Measurements from ENCODE around the gene CCDC136. TPM values are rescaled to one million over a fixed set of nuclear protein-coding genes. Genes with fewer than 3 reads are reported as not detected.
A peak's percentile ranks its signal among the peaks of the same experiment; 100 is the strongest.

Gene CCDC136
- total RNA-seq, 2 experiments from 2014 or later = 11.7 to 33.5 TPM

- no peak overlapping the region for H3K4me2 ChIP-seq (ENCODE audit: low read length)
- CTCF ChIA-PET (ENCODE audit: unreplicated experiment) = no interaction called here
- no peaks in the 10 kb centered on the region for H3K9me3 ChIP-seq (ENCODE audit: low read length)
Observed at GRCh38 chr7:128788446-128789412, 3.0 kb upstream of the CCDC136 start.

GRCh38 chr7:128790315-128791041, 1.3 kb upstream of the CCDC136 start:
- peak overlapping the region; percentile 77 for H3K4me3 ChIP-seq (ENCODE audit: low read depth, low read length, poor library complexity, severe bottlenecking)
- H3K4me2 ChIP-seq (ENCODE audit: low read length) = peak overlapping the region; percentile 88
- POLR2A ChIA-PET = interaction anchor here (1.1 kb wide), 2 partner anchors 52 to 96 kb away, joined by 3 to 9 read pairs; no protein-coding TSS in a partner anchor
- no peak overlapping the region for H3K27ac ChIP-seq (ENCODE audit: low read depth, low read length, poor library complexity, severe bottlenecking)
- H3K9me2 ChIP-seq (ENCODE audit: insufficient read depth, low read length) = no peaks in the 10 kb centered on the region
- no peaks in the 10 kb centered on the region for H3K79me2 ChIP-seq (ENCODE audit: insufficient read depth, low read depth, low read length)
- H3K4me1 ChIP-seq (ENCODE audit: insufficient read depth, low read length, poor library complexity, severe bottlenecking) = peaks cover 16% of the 10 kb centered on the region
- CTCF ChIA-PET (ENCODE audit: unreplicated experiment) = no interaction called here
- peak overlapping the region; percentile 73 for H2AFZ ChIP-seq (ENCODE audit: low read length)
- intact Hi-C loops (cut with micrococcal nuclease; ENCODE audit: unreplicated experiment) = loop anchor here (1.0 to 5.0 kb wide), 3 partner anchors 51 to 302 kb away; partner anchors contain the start of gene CALU
- H4K20me1 ChIP-seq (ENCODE audit: insufficient read depth, low read length) = no peaks in the 10 kb centered on the region
- DNase-seq (ENCODE audit: low spot score) = no peak
- H3K9me3 ChIP-seq (ENCODE audit: low read length) = no peaks in the 10 kb centered on the region
- no peak for TF ChIP-seq CTCF (conservative IDR thresholded peaks at IDR 0.05; ENCODE audit: low read length)
- TF ChIP-seq EZH2phosphoT487 (IDR thresholded peaks at IDR 0.05; ENCODE audit: borderline replicate concordance, low read depth, low read length) = no peak
- no peaks in the 10 kb centered on the region for H3K36me3 ChIP-seq (ENCODE audit: insufficient read depth, low read length)
- BruUV-seq (replicated peaks) = no TSS peak

More at GRCh38 chr7:128788446-128789412, 3.0 kb upstream of the CCDC136 start:
- no peaks in the 10 kb centered on the region for H3K36me3 ChIP-seq (ENCODE audit: insufficient read depth, low read length)
- H3K4me1 ChIP-seq (ENCODE audit: insufficient read depth, low read length, poor library complexity, severe bottlenecking) = peaks cover 16% of the 10 kb centered on the region
- intact Hi-C loops (cut with micrococcal nuclease; ENCODE audit: unreplicated experiment) = no loop called here
- H3K4me3 ChIP-seq (ENCODE audit: low read depth, low read length, poor library complexity, severe bottlenecking) = no peak overlapping the region
- TF ChIP-seq CTCF (conservative IDR thresholded peaks at IDR 0.05; ENCODE audit: low read length) = no peak
- no peak for TF ChIP-seq EZH2phosphoT487 (IDR thresholded peaks at IDR 0.05; ENCODE audit: borderline replicate concordance, low read depth, low read length)
- H3K27ac ChIP-seq (ENCODE audit: low read depth, low read length, poor library complexity, severe bottlenecking) = no peak overlapping the region
- no peak for DNase-seq (ENCODE audit: low spot score)
- H3K79me2 ChIP-seq (ENCODE audit: insufficient read depth, low read depth, low read length) = no peaks in the 10 kb centered on the region
- POLR2A ChIA-PET = no interaction called here
- H3K9me2 ChIP-seq (ENCODE audit: insufficient read depth, low read length) = no peaks in the 10 kb centered on the region
- no TSS peak for BruUV-seq (replicated peaks)
- no peaks in the 10 kb centered on the region for H4K20me1 ChIP-seq (ENCODE audit: insufficient read depth, low read length)
- no peak overlapping the region for H2AFZ ChIP-seq (ENCODE audit: low read length)

All from OCI-LY7 (cell line).